IPS-15b (cell line): ENCODE results near the gene OR2T1.
"Not testable (repeated sequence)": the region's sequence is repeated elsewhere in the genome, so short reads cannot be mapped to it uniquely, and the experiment has no call there.

Experiments
- H3K27me3 ChIP-seq: one replicate; pipeline ENCODE4 v1.6.1; 2013; ENCODE audit warnings: low read length; ENCODE audit not compliant: control insufficient read depth, insufficient read depth
- H3K36me3 ChIP-seq: one replicate; pipeline ENCODE4 v1.6.1; 2013; ENCODE audit warnings: low read length; ENCODE audit not compliant: control insufficient read depth, insufficient read depth
- H3K4me1 ChIP-seq: one replicate; pipeline ENCODE4 v1.6.1; 2013; ENCODE audit warnings: mild to moderate bottlenecking, low read length; ENCODE audit not compliant: control insufficient read depth, insufficient read depth
- H3K4me3 ChIP-seq: one replicate; pipeline ENCODE4 v1.5.1; 2013; ENCODE audit warnings: low read depth, low read length
- H3K9ac ChIP-seq: one replicate; pipeline ENCODE4 v1.6.1; 2013; ENCODE audit warnings: low read depth, mild to moderate bottlenecking, low read length
- H3K9me3 ChIP-seq: one replicate; pipeline ENCODE4 v1.6.1; 2013; ENCODE audit warnings: mild to moderate bottlenecking, low read length; ENCODE audit not compliant: control insufficient read depth, insufficient read depth

OR2T1 gene

GRCh38 chr1:248439283-248439682 is 36.4 kb downstream of the OR2T1 start:
- H3K4me3 ChIP-seq, H3K36me3 ChIP-seq, H3K4me1 ChIP-seq, H3K27me3 ChIP-seq, H3K9ac ChIP-seq, H3K9me3 ChIP-seq: not testable (repeated sequence)

- not testable (repeated sequence) for H3K9me3 ChIP-seq, H3K27me3 ChIP-seq, H3K9ac ChIP-seq, H3K36me3 ChIP-seq, H3K4me3 ChIP-seq, H3K4me1 ChIP-seq
These were observed 39.8 kb downstream of the OR2T1 start for GRCh38 chr1:248442500-248443277.

DNA sequence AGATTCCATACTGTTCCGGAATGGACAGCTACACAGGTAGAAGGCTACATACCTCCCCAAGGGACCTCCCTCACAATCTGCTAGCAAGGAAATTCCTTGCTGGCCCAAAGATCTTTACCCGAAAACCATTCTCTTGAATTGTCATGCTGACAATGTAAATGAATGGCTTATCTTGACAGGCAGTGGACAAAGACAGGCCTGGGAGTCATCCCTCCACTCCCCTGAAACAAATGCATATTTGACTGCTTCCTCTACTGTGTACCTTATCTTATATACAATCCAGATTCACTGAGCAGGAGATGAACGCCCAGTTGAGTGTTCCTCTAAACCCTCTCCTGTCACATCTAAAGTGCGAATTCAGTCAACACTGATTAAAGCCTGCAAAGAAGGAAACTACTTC is 41.8 kb downstream of the OR2T1 start:
- not testable (repeated sequence) for H3K9me3 ChIP-seq, H3K9ac ChIP-seq

DNA sequence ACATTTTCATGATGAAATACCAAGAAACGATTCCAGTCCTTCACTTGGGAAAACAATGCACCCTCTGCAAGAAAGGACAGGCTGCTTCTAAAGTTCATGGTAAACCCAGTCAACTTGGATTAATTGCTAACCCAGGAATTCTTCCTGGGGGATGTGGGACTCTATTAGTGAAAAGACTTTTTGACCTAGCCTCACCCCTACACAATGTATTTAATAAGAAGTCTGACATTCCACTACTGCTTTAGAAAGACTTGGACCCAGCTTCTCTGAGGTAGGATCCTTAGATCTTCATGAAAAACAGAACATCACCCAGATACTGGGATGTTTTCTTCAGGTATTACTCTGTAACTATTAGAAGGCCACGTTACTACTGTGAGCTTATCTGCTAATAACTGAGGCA is 42.6 kb downstream of the OR2T1 start, which contains the start of gene OR2T2:
TSS of gene OR2T2 (plus strand) at position 239 of the 400 bp plus-strand sequence. CDS start 7,161 bp downstream, outside the sequence.
- not testable (repeated sequence) for H3K36me3 ChIP-seq, H3K9me3 ChIP-seq, H3K9ac ChIP-seq

More for the DNA sequence above, 41.8 kb downstream of the OR2T1 start:
- not testable (repeated sequence) for H3K4me1 ChIP-seq, H3K4me3 ChIP-seq, H3K27me3 ChIP-seq, H3K36me3 ChIP-seq

GRCh38 chr1:248448409-248449074 is 45.7 kb downstream of the OR2T1 start:
- H3K27me3 ChIP-seq, H3K4me1 ChIP-seq, H3K36me3 ChIP-seq, H3K9ac ChIP-seq, H3K4me3 ChIP-seq, H3K9me3 ChIP-seq: not testable (repeated sequence)

More for the DNA sequence above, 42.6 kb downstream of the OR2T1 start, which contains the start of gene OR2T2:
- H3K27me3 ChIP-seq, H3K4me1 ChIP-seq, H3K4me3 ChIP-seq: not testable (repeated sequence)

- not testable (repeated sequence) for H3K4me1 ChIP-seq, H3K9me3 ChIP-seq, H3K9ac ChIP-seq, H3K27me3 ChIP-seq, H3K36me3 ChIP-seq, H3K4me3 ChIP-seq
These were observed 47.1 kb downstream of the OR2T1 start for GRCh38 chr1:248449821-248450465.

DNA sequence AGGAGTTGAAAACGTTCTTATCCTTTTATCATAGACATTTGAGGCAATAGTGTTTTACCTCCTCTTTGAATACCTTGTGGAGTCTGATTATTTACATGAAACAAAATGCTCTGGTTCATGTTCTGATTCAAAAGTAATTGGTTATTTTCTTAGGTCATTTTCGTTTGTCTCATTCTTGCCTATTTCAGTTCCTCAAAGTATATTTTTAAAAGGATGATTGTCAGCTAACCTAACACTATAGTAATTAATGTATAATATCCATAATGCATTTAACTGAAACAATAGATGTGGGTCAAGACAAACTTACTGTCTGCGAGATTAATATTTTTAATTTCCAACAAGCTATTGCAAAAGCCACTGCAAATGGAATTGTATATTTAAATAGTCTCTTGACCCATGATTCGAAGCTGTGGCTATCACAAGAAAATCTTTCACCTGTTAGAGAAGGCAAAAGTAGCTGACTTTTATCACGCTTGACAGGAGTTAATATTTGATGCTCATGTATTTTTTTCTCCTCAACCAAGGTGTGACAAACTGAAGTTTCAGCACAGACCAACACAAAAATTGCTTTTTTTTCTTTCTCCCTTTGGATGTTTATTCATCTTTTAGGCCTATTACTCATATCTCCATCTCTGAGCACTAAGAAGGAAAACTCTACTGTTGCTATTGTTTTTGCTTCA is 47.8 kb downstream of the OR2T1 start:
- not testable (repeated sequence) for H3K4me3 ChIP-seq, H3K9ac ChIP-seq

DNA sequence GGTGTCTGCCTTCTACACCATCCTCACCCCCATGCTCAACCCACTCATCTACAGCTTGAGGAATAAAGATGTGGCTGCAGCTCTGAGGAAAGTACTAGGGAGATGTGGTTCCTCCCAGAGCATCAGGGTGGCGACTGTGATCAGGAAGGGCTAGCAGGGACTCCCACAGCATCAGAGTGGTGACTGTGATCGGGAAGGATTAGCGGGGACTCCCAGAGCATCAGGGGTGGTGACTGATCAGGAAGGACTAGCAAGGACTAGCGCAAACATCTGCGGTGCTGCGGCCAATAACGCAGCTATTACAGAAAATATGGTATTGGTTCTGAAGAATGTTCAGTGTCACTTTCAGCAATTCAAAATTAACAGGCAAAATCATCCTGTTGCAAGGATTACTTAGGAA is 50.8 kb downstream of the OR2T1 start:
- not testable (repeated sequence) for H3K4me3 ChIP-seq, H3K27me3 ChIP-seq, H3K9me3 ChIP-seq, H3K4me1 ChIP-seq, H3K9ac ChIP-seq, H3K36me3 ChIP-seq

More for the DNA sequence above, 47.8 kb downstream of the OR2T1 start:
- not testable (repeated sequence) for H3K4me1 ChIP-seq, H3K27me3 ChIP-seq, H3K9me3 ChIP-seq, H3K36me3 ChIP-seq

GRCh38 chr1:248455045-248455444 is 52.2 kb downstream of the OR2T1 start:
- not testable (repeated sequence) for H3K4me3 ChIP-seq, H3K9me3 ChIP-seq, H3K9ac ChIP-seq, H3K36me3 ChIP-seq, H3K27me3 ChIP-seq, H3K4me1 ChIP-seq

DNA sequence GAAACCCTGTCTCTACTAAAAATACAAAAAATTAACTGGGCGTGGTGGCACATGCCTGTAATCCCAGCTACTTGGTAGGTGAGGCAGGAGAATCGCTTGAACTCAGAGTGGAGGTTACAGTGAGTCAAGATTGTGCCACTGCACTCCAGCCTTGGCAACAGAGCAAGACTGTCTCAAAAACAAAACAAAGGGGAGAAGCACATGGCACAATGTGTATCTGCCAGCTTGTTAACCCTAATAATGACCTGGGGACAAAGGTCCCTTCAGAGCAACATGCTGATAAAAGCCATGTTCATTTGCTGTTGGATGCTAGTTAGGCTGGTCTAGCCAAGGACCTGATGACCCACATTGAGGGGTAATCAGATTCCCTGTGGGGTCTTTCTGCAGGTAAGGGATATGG is 53.8 kb downstream of the OR2T1 start:
- not testable (repeated sequence) for H3K36me3 ChIP-seq, H3K9me3 ChIP-seq, H3K27me3 ChIP-seq, H3K9ac ChIP-seq, H3K4me1 ChIP-seq, H3K4me3 ChIP-seq
